Heart right ventricle (tissue), 16 donors: ENCODE data around the gene HSPA9. TPM values are rescaled to one million over a fixed set of nuclear protein-coding genes. Genes with fewer than 3 reads are reported as not detected.

Source experiments
- ATAC-seq, 8 donors: fragments of 200-7000 bp; cut with Tn5 transposase; one replicate each; pipeline ENCODE4 v1.9.1; 2020; ENCODE audit warnings: mild to moderate bottlenecking in 8 of 8, moderate library complexity in 8 of 8, moderate number of reproducible peaks in 1 of 8
- DNase-seq, 2 donors: peaks; one replicate each; pipeline ENCODE4 v3.0.0-alpha.2; 2020
- H3K27ac ChIP-seq, 10 donors: fragments of 200-600 bp; sonication (generic) in 2 of 10; one replicate each; pipeline versions ENCODE4 v1.5.0 to v1.8.0; 2020 to 2022; ENCODE audit warnings: mild to moderate bottlenecking in 3 of 10
- H3K27me3 ChIP-seq, 7 donors: fragments of 200-600 bp; one replicate each; pipeline ENCODE4 v1.8.0; 2021 to 2022; ENCODE audit warnings: mild to moderate bottlenecking in 2 of 7
- H3K36me3 ChIP-seq, 9 donors: fragments of 200-600 bp; sonication (generic) in 1 of 9; one replicate each; pipeline versions ENCODE4 v1.5.0 to v1.8.0; 2020 to 2022; ENCODE audit warnings: mild to moderate bottlenecking in 2 of 9
- H3K4me1 ChIP-seq, 9 donors: fragments of 200-600 bp; sonication (generic) in 1 of 9; one replicate each; pipeline versions ENCODE4 v1.5.0 to v1.8.0; 2020 to 2022; ENCODE audit warnings: mild to moderate bottlenecking in 4 of 9
- H3K4me3 ChIP-seq, 10 donors: fragments of 200-600 bp; sonication (generic) in 2 of 10; one replicate each; pipeline versions ENCODE4 v1.5.0 to v1.8.0; 2020 to 2022; ENCODE audit warnings: mild to moderate bottlenecking in 7 of 10, moderate library complexity in 2 of 10
- H3K9me3 ChIP-seq, 11 donors: fragments of 200-600 bp in 10 of 11; sonication (generic) in 2 of 11; one replicate each; pipeline versions ENCODE4 v1.5.0 to v1.8.0; 2013 to 2022; ENCODE audit warnings: mild to moderate bottlenecking in 2 of 11, control low read depth in 1 of 11, moderate library complexity in 1 of 11
- CTCF ChIP-seq, 9 donors: fragments of 200-600 bp; sonication (generic) in 2 of 9; IDR thresholded peaks; one replicate each; pipeline versions ENCODE4 v1.5.0 to v1.8.0; 2021 to 2022; ENCODE audit warnings: antibody characterized with exemption in 9 of 9, mild to moderate bottlenecking in 5 of 9, moderate library complexity in 1 of 9
- WGBS, 2 donors: extraction: QIAGEN DNeasy Blood & Tissue Kit; methylation state at CpG; one replicate each; pipeline ENCODE4 v1.1.7; 2013; ENCODE audit warnings: inconsistent platforms in 1 of 2; 5-methylcytosine and 5-hydroxymethylcytosine counted together
- intact Hi-C, 10 donors: fragments of 100-400 bp; cut with DNase I; formaldehyde crosslinking; loops; one replicate each; pipeline versions ENCODE4 v1.11.1 to v1.14.2; 2022
- polyA plus RNA-seq, 2 donors: library from polyadenylated mRNA; stranded (reverse); fragments of 200-250 nt; gene quantifications; one replicate each; pipeline ENCODE4 v1.2.3, GENCODE V29; 2013
- total RNA-seq, 10 donors: library from RNA; stranded (reverse); fragmentation: NEBNext Ultra II Directional in 3 of 10; extraction: Animal tissue kit (Norgen Biotek cat#: 25700) in 3 of 10; gene quantifications; one replicate each; pipeline versions ENCODE4 v1.2.1 to v1.2.4, GENCODE V29; 2021 to 2023
- donor health status: Arrhythmogenic right ventricular cardiomyopathy.
- donor health status: ischemic (EF 13 %, LVEDD 7.1; RV severe dilation, severe dysfunction).
- donor health status: healthy with polysubstance abuse.
- donor health status: DM: no; HTN: yes; CAD: no.
- donor health status: DM: no; HTN: no; CAD: no.
- donor health status: ischemic (EF 25% LVEDD 6.9; RV normal size, moderate dysfunction).
- donor health status: ischemic (EF 25% LVEDD 5.7; RV mildly dilated, moderate dysfunction).
- donor health status: healthy.
- donor health status: DM: yes; HTN: yes; CAD: no.
- donor health status: Ischemic cardiomyopathy.
- donor health status: ischemic (EF 35%, LVEDD 5.7; RV mildly dilated, moderate dysfunction).
- donor health status: nonischemic (EF 11% LVEDD 7.7; RV severe dilation, severe dysfunction).
- donor health status: DM: yes; HTN: yes; CAD: no.
- donor health status: PGD.
- donor health status: ischemic (EF 29% LVEDD 5.4; RV normal size, mild dysfunction).
- donor health status: nonischemic (EF 23%, LVEDD 6.1; RV moderate dilation, normal function).

HSPA9 gene
- total and polyA plus RNA-seq, 12 donors: 82.9 to 415 (median 315) TPM

DNA sequence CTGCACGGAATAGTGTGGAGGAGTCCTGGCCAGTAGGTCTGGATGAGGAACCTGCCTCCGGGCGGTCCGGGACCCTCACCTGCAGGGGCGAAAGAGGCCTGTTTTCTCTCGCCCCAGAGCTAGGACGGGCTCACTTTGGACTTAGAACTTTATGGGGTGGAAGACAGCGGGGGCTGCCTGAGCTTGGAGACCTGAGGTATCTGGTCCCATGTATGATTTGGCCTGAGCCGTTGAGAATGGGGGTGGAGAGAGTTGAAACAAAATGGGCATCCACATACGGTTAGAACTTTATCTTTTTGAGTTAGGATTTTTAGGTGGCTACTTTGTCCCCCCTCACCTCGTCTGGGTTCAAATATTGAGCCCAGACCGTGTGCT is 31.5 kb downstream of the HSPA9 start:
- H3K4me1 ChIP-seq: peaks cover 13 to 85% (median 64%) of the 10 kb centered on the region in 9 donors
- H3K27ac ChIP-seq: peak overlapping the region; percentile 91 to 99 (median 97)
- H3K4me3 ChIP-seq: peak overlapping the region; percentile 67 to 99 (median 92)
- no peaks in the 10 kb centered on the region for H3K9me3 ChIP-seq
- WGBS, 2 donors: 0 to 1% methylated on average over 12 of the region's 12 CpGs
- intact Hi-C loops: loop anchor here in 6 of 10 donors (1.0 to 10.0 kb wide), 5 partner anchors 31 to 79 kb away; partner anchors contain the start of genes EGR1 (in 4 of the 6) and HSPA9 (in 4 of the 6)
- DNase-seq: no peak
- TF ChIP-seq CTCF (IDR thresholded peaks at IDR 0.05): no peak
- ATAC-seq: peak; percentile 53 to 78 (median 72)
- peaks cover 0 to 15% (median 0%) of the 10 kb centered on the region in 9 donors for H3K36me3 ChIP-seq
- no peaks in the 10 kb centered on the region for H3K27me3 ChIP-seq

GRCh38 chr5:138542956-138543729 is 32.1 kb downstream of the HSPA9 start, which contains the start of gene ETF1:
Gene ETF1, minus strand, starts transcription at chr5:138543236. Its CDS starts 318 bp downstream, at chr5:138542918.
- Histone ChIP-seq H3K4me1 (peaks cover 13 to 84% (median 69%) of the 10 kb centered on the region in 9 donors), H3K27me3 (no peaks in the 10 kb centered on the region), H3K27ac (peak within 1 kb of the TSS; percentile 91 to 99 (median 98)), H3K9me3 (no peaks in the 10 kb centered on the region), H3K4me3 (peak within 1 kb of the TSS; percentile 73 to 99 (median 94)), H3K36me3 (peaks cover 0 to 15% (median 0%) of the 10 kb centered on the region in 9 donors)
- intact Hi-C loops: loop anchor here in 5 of 10 donors (1.0 to 10.0 kb wide), 4 partner anchors 32 to 78 kb away; partner anchors contain the start of genes EGR1 (in 4 of the 5) and HSPA9 (in 3 of the 5)
- ATAC-seq: peak; percentile 94 to 97 (median 95)
- peak in 3 of 9 donors; percentile 3 to 28 (median 13) for TF ChIP-seq CTCF (IDR thresholded peaks at IDR 0.05)
- peak; percentile 100 for DNase-seq
- 0% methylated on average over 70 of the region's 70 CpGs for WGBS, 2 donors

GRCh38 chr5:138542180-138542955 is 32.8 kb downstream of the HSPA9 start:
- TF ChIP-seq CTCF (IDR thresholded peaks at IDR 0.05): no peak
- H3K4me1 ChIP-seq: peaks cover 13 to 79% (median 66%) of the 10 kb centered on the region in 9 donors
- 0 to 1% methylated on average over 47 of the region's 47 CpGs for WGBS, 2 donors
- ATAC-seq (peak in 1 of 8 donors; percentile 9), DNase-seq (no peak)
- H3K4me3 ChIP-seq: peak overlapping the region; percentile 73 to 99 (median 94)
- H3K27ac ChIP-seq: peak overlapping the region; percentile 87 to 99 (median 98)
- H3K27me3 ChIP-seq: no peaks in the 10 kb centered on the region
- H3K36me3 ChIP-seq: peaks cover 0 to 15% (median 0%) of the 10 kb centered on the region in 9 donors
- H3K9me3 ChIP-seq: no peaks in the 10 kb centered on the region
- intact Hi-C loops: loop anchor here in 5 of 10 donors (2.0 to 10.0 kb wide), 3 partner anchors 50 to 78 kb away; partner anchors contain the start of gene EGR1 (in 4 of the 5)
